Body of pancreas (tissue), 4 donors: Measurements from ENCODE around the gene MEFV. TPM values are rescaled to one million over a fixed set of nuclear protein-coding genes. Genes with fewer than 3 reads are reported as not detected.
"Not testable (repeated sequence)": the region's sequence is repeated elsewhere in the genome, so short reads cannot be mapped to it uniquely, and the experiment has no call there.

Experiments used
- ATAC-seq: fragments of 150-250 bp; one replicate; pipeline ENCODE4 v1.9.1; 2016
- DNase-seq, 4 donors: peaks; one replicate each; pipeline ENCODE4 v3.0.0-alpha.2; 2019
- H3K27ac ChIP-seq, 4 donors: fragments of 200-600 bp; sonication (generic); 1 replicate in 3 of 4; 2 replicates in 1 of 4; pipeline versions ENCODE4 v1.5.1 to v1.6.1; 2016 to 2019; ENCODE audit warnings: mild to moderate bottlenecking in 1 of 4, mixed read lengths in 1 of 4, moderate library complexity in 1 of 4
- H3K27me3 ChIP-seq, 2 donors: fragments of 200-600 bp; sonication (generic); one replicate each; pipeline ENCODE4 v1.6.0; 2016; ENCODE audit warnings: mild to moderate bottlenecking in 1 of 2
- H3K36me3 ChIP-seq, 2 donors: fragments of 200-600 bp; sonication (generic); replicated peaks in 1 of 2; 2 replicates each; pipeline ENCODE4 v1.5.1; 2016; ENCODE audit warnings: low read depth in 2 of 2; ENCODE audit not compliant: insufficient read depth in 1 of 2
- H3K4me1 ChIP-seq: fragments of 200-600 bp; sonication (generic); one replicate; pipeline ENCODE4 v1.6.0; 2016
- H3K4me3 ChIP-seq, 2 donors: fragments of 200-600 bp; sonication (generic); 1 replicate in 1 of 2; 2 replicates in 1 of 2; pipeline ENCODE4 v1.5.1; 2016 to 2019
- H3K9me3 ChIP-seq, 3 donors: fragments of 200-600 bp; sonication (generic); 1 replicate in 2 of 3; 2 replicates in 1 of 3; pipeline ENCODE4 v1.5.1; 2016
- CTCF ChIP-seq, 7 experiments: fragments of 450-650 bp in 4 of 7; fragments of 200-600 bp in 3 of 7; sonication (generic) in 3 of 7; IDR thresholded peaks; one replicate each; pipeline ENCODE4 v1.5.1; 2016 to 2019; ENCODE audit warnings: antibody characterized with exemption in 7 of 7
- POLR2A ChIP-seq, 3 donors: fragments of 450-650 bp; IDR thresholded peaks; one replicate each; pipeline ENCODE4 v1.6.1; 2016; ENCODE audit warnings: antibody characterized with exemption in 3 of 3, mild to moderate bottlenecking in 2 of 3
- WGBS, 2 donors: methylation state at CpG; one replicate each; pipeline ENCODE4 v1.1.5; 2017; 5-methylcytosine and 5-hydroxymethylcytosine counted together
- intact Hi-C: fragments of 100-400 bp; cut with DNase I; formaldehyde crosslinking; loops from one replicate; pipeline ENCODE4 v1.15.1; 2023
- total RNA-seq, 2 donors: library from RNA; depleted of rRNA; stranded (reverse); fragments of >200 nt; gene quantifications; one replicate each; pipeline ENCODE4 v1.1.0, GENCODE V29; 2016

The MEFV gene
- total RNA-seq, 2 donors from 2014 or later: 0.78 to 0.99 TPM

GRCh38 chr16:3202903-3203539, 53.4 kb downstream of the MEFV start:
- no peak overlapping the region for H3K4me3 ChIP-seq
- TF ChIP-seq POLR2A (IDR thresholded peaks at IDR 0.05): no peak
- no peak for TF ChIP-seq CTCF (IDR thresholded peaks at IDR 0.05)
- intact Hi-C loops: no loop called here
- H3K9me3 ChIP-seq: peaks cover 0 to 4% (median 0%) of the 10 kb centered on the region in 3 donors
- H3K4me1 ChIP-seq: no peaks in the 10 kb centered on the region
- H3K27ac ChIP-seq: no peak overlapping the region
- H3K36me3 ChIP-seq: no peaks in the 10 kb centered on the region
- 54 to 57% methylated on average over 5 to 6 of the region's 6 CpGs for WGBS, 2 donors
- DNase-seq (no peak), ATAC-seq (no peak)
- no peaks in the 10 kb centered on the region for H3K27me3 ChIP-seq

- DNase-seq (no peak), ATAC-seq (no peak)
- Histone ChIP-seq H3K36me3 (no peaks in the 10 kb centered on the region), H3K27ac (no peak overlapping the region), H3K4me3 (no peak overlapping the region), H3K27me3 (peaks cover 0 to under 1% of the 10 kb centered on the region in 2 donors), H3K9me3 (no peaks in the 10 kb centered on the region), H3K4me1 (no peaks in the 10 kb centered on the region)
- intact Hi-C loops: no loop called here
- no peak for TF ChIP-seq CTCF (IDR thresholded peaks at IDR 0.05)
- no peak for TF ChIP-seq POLR2A (IDR thresholded peaks at IDR 0.05)
- 61 to 79% methylated on average over 13 of the region's 13 CpGs for WGBS, 2 donors
Observed at GRCh38 chr16:3198334-3199072, 57.9 kb downstream of the MEFV start.

- ATAC-seq, H3K36me3 ChIP-seq, DNase-seq, H3K27me3 ChIP-seq, H3K4me3 ChIP-seq, H3K9me3 ChIP-seq, H3K4me1 ChIP-seq, intact Hi-C loops, H3K27ac ChIP-seq: not testable (repeated sequence)
- 54 to 63% methylated on average over 3 of the region's 3 CpGs for WGBS, 2 donors
Observed at GRCh38 chr16:3197694-3198333, 58.6 kb downstream of the MEFV start.

GRCh38 chr16:3195975-3196374, 60.5 kb downstream of the MEFV start:
- intact Hi-C loops: no loop called here
- Histone ChIP-seq H3K4me1 (no peaks in the 10 kb centered on the region), H3K4me3 (no peak overlapping the region), H3K36me3 (no peaks in the 10 kb centered on the region), H3K27me3 (peaks cover 0 to 24% of the 10 kb centered on the region in 2 donors), H3K27ac (no peak overlapping the region), H3K9me3 (no peaks in the 10 kb centered on the region)
- 53 to 59% methylated on average over 10 of the region's 10 CpGs for WGBS, 2 donors
- no peak for ATAC-seq
- TF ChIP-seq CTCF (IDR thresholded peaks at IDR 0.05) (no peak), POLR2A (IDR thresholded peaks at IDR 0.05) (no peak)
- no peak for DNase-seq

GRCh38 chr16:3194792-3195191, 61.6 kb downstream of the MEFV start:
- intact Hi-C loops: no loop called here
- no peaks in the 10 kb centered on the region for H3K9me3 ChIP-seq
- H3K27ac ChIP-seq: no peak overlapping the region
- H3K27me3 ChIP-seq: peaks cover 0 to 33% of the 10 kb centered on the region in 2 donors
- DNase-seq (no peak), ATAC-seq (no peak)
- no peaks in the 10 kb centered on the region for H3K36me3 ChIP-seq
- no peak for TF ChIP-seq POLR2A (IDR thresholded peaks at IDR 0.05)
- TF ChIP-seq CTCF (IDR thresholded peaks at IDR 0.05): no peak
- WGBS, 2 donors: 71 to 84% methylated on average over 12 to 20 of the region's 20 CpGs
- no peaks in the 10 kb centered on the region for H3K4me1 ChIP-seq
- H3K4me3 ChIP-seq: no peak overlapping the region
